AG10803 (cell line): ENCODE measurements around the gene PRSS56.

Experiments used
- DNase-seq: peaks from one replicate; pipeline ENCODE4 v3.0.0; 2010; ENCODE audit warnings: low read depth
- H3K4me3 ChIP-seq: 2 replicates; pipeline ENCODE4 v1.5.1; 2011; ENCODE audit warnings: mild to moderate bottlenecking, low read length, control low read depth
- TF ChIP-seq, protein P1 (sequence below): conservative IDR thresholded peaks from 2 replicates; pipeline ENCODE4 v1.5.1; 2011; ENCODE audit warnings: mild to moderate bottlenecking, low read length, control low read depth, inconsistent platforms

The PRSS56 gene

DNA sequence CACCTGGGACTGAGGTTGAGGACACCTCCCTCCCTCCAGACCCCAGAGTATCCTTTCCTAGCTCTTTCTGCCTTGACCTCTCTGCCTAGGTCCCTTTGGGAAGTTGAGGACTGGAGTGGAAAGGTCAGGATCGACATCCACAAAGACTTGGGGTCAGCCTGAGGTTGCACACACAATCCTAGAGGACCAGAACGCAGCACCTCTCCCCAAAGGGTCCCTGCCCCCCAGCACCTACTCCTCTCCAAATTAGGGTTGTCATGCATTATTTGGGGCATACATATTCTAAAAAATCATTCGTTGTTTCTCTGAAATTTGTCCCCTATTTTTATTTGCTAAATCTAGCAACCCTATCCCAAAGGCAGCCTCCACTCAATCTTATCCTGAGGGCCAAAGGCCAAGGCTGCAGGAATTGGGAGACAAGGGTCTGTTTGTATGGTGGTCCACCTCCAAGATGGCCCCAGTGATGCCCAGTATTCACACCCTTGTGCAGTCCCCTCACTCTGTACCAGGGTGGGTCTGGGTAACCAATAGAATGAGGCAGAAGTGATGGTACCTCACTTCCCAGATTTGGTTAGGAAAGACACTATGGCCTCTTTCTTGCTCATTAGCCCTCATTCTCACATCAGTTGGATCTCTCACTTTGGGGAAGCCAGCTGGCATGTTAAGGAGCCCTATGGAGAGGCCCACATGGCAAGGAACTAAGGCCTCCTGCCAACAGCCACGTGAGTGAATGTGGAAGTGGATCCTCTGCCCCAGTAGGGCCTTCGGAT is 15.8 kb downstream of the PRSS56 start:
- TF ChIP-seq, protein P1, sequence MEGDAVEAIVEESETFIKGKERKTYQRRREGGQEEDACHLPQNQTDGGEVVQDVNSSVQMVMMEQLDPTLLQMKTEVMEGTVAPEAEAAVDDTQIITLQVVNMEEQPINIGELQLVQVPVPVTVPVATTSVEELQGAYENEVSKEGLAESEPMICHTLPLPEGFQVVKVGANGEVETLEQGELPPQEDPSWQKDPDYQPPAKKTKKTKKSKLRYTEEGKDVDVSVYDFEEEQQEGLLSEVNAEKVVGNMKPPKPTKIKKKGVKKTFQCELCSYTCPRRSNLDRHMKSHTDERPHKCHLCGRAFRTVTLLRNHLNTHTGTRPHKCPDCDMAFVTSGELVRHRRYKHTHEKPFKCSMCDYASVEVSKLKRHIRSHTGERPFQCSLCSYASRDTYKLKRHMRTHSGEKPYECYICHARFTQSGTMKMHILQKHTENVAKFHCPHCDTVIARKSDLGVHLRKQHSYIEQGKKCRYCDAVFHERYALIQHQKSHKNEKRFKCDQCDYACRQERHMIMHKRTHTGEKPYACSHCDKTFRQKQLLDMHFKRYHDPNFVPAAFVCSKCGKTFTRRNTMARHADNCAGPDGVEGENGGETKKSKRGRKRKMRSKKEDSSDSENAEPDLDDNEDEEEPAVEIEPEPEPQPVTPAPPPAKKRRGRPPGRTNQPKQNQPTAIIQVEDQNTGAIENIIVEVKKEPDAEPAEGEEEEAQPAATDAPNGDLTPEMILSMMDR: no peak
- DNase-seq: no peak
- H3K4me3 ChIP-seq: no peak overlapping the region

DNA sequence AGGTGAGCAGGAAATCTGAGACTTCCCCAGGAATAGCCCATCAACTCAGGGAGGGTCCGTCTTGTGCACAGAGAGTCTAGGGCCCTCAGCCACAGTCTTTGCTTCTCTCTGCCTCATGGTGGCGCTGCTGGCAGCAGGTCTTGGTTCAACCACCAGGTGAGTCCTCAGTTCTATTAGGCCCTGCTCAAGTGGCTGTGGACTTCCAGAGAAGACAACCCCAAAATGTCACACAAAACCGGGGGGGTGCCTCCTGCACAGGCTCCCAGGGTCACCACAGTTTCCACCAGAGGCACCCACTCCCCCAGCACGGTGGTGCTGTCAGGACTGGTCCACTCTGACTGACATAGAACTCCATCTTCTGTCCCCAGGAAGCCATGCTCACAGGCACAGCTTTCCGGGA is 16.9 kb downstream of the PRSS56 start:
- no peak for DNase-seq
- no peak overlapping the region for H3K4me3 ChIP-seq
- TF ChIP-seq, protein P1: peak; percentile 12; the same call in 1 of the 2 replicates

DNA sequence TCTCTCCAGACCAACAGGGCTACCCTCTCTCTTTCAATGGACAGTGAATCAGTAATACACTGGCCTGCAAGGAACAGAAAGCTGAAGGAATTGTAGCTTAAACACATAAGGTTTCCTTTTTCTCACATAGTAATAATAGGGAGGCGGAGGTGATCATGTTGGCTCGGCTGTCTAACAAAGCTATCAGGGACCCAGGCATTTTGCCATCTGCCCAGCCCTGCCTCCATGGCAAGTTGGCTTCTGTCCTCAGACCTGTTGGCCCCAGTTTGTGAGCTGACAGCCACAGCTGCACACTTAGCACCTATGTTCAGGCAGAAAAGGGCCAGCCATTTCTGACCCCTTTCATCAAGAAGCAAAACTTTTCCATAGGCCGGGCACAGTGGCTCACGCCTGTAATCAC is 17.3 kb downstream of the PRSS56 start:
- TF ChIP-seq, protein P1: no peak
- no peak overlapping the region for H3K4me3 ChIP-seq
- DNase-seq: no peak

DNA sequence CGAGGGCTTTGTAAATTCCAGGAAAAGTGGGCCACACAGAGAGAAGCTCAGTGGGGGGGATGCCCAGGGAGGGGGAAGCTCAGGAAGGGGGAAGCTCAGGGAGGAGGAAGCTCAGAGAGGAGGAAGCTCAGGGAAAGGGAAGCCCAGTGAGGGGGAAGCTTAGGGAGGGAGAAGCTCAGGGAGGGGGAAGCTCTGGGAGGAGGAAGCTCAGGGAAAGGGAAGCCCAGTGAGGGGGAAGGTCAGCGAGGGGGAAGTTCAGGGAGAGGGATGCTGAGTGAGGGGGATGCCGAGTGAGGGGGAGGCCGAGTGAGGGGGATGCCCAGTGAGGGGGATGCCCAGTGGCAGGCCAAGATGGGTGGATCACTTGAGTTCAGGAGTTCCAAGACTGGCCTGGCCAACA is 18.5 kb downstream of the PRSS56 start:
- DNase-seq: no peak
- H3K4me3 ChIP-seq: no peak overlapping the region
- TF ChIP-seq, protein P1: no peak

DNA sequence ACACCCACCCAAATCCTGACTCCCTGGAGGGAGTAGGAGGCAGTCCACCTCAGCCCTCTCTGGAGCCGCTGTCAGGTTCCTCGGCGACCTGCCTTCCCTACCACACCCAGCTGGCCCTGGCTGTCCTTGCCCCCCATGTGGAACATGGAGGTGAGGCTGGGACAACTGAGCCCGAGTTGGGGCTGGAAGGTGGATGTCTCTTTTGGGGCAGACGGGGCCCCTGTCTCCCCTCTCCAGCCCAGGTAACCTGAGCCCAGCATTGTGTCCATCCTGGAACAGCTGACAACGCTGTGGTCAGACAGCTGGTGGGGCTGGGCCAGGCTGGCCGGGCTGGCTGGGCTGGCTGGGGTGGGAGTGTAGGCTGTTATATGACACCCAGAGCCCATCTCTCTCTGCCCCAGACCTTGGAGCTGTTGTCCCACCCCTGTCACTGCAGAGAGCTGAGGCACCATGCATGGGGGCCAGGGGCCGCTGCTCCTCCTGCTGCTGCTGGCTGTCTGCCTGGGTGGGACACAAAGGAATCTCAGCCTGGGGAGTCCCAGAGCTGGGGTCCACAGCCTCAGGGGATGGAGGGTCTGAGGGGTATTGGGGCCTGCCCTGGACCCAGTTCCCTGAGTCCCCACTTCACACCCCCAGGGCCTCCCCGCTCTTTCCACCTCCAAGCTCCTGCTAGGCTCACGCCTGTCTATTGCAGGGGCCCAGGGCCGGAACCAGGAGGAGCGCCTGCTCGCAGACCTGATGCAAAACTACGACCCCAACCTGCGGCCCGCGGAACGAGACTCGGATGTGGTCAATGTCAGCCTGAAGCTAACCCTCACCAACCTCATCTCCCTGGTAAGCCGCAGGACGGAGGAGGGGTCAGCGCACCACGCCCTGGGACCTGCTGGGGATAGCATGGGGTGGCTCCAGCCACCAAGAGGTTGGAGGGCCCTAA is 19.4 kb downstream of the PRSS56 start, which contains the start of gene CHRNG:
TSS of gene CHRNG (plus strand) at position 395 of the 934 bp plus-strand sequence. CDS start at position 451, 56 bp downstream.
- H3K4me3 ChIP-seq: no peak within 1 kb of the TSS
- TF ChIP-seq, protein P1: no peak
- no peak for DNase-seq

DNA sequence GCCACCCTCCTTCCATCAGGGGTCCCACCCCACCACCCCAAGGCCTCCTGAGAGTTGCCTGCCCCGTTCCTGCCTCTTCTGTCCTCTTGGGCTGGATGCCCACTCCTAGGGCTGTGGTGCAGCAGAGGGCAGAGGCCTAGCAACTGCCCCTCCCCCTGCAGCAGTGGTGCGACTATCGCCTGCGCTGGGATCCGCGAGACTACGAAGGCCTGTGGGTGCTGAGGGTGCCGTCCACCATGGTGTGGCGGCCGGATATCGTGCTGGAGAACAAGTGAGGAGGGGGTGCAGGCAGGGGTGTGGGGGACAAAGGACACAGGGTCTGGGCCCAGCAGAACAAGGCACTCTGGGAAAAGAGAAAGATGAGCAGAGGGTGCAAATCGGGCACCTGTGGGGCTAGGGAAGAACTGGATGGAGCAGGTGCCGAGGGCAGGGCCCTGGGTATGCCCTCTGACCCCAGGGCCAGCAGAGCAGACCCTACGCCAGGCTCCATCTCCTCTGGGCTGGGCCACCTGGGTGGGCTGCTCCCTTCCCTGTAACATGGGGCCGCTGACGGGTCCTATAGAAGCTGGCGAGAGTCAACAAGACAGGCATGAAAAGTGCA is 20.4 kb downstream of the PRSS56 start:
- TF ChIP-seq, protein P1: no peak
- no peak for DNase-seq
- H3K4me3 ChIP-seq: no peak overlapping the region
